ENCODE results near the gene KCNJ3.

Gene KCNJ3

GRCh38 chr2:154740361-154740760 is 41.9 kb downstream of the KCNJ3 start:
- Histone ChIP-seq H3K9me3 (ENCODE audit: control insufficient read depth, insufficient read depth, low read length) (no peaks in the 10 kb centered on the region), H3K36me3 (ENCODE audit: insufficient read depth, low read length) (no peaks in the 10 kb centered on the region), H3K4me1 (ENCODE audit: insufficient read depth, low read length) (no peaks in the 10 kb centered on the region), H3K9ac (ENCODE audit: low read depth, low read length) (no peak overlapping the region)

- no peak overlapping the region for H3K9ac ChIP-seq (ENCODE audit: low read depth, low read length)
- no peaks in the 10 kb centered on the region for H3K36me3 ChIP-seq (ENCODE audit: insufficient read depth, low read length)
- H3K9me3 ChIP-seq (ENCODE audit: control insufficient read depth, insufficient read depth, low read length): no peaks in the 10 kb centered on the region
- H3K4me1 ChIP-seq (ENCODE audit: insufficient read depth, low read length): no peaks in the 10 kb centered on the region
Measured at GRCh38 chr2:154758871-154759270, 60.4 kb downstream of the KCNJ3 start.

- no peaks in the 10 kb centered on the region for H3K36me3 ChIP-seq (ENCODE audit: insufficient read depth, low read length)
- no peak overlapping the region for H3K9ac ChIP-seq (ENCODE audit: low read depth, low read length)
- H3K4me1 ChIP-seq (ENCODE audit: insufficient read depth, low read length): no peaks in the 10 kb centered on the region
- no peaks in the 10 kb centered on the region for H3K9me3 ChIP-seq (ENCODE audit: control insufficient read depth, insufficient read depth, low read length)
Measured at GRCh38 chr2:154762638-154763037, 64.1 kb downstream of the KCNJ3 start.

- Histone ChIP-seq H3K4me1 (ENCODE audit: insufficient read depth, low read length) (no peaks in the 10 kb centered on the region), H3K36me3 (ENCODE audit: insufficient read depth, low read length) (no peaks in the 10 kb centered on the region), H3K9me3 (ENCODE audit: control insufficient read depth, insufficient read depth, low read length) (no peaks in the 10 kb centered on the region; the same call in 1 of the 2 replicates), H3K9ac (ENCODE audit: low read depth, low read length) (no peak overlapping the region)
Measured at GRCh38 chr2:154771664-154772284, 73.3 kb downstream of the KCNJ3 start.

- Histone ChIP-seq H3K4me1 (ENCODE audit: insufficient read depth, low read length) (no peaks in the 10 kb centered on the region), H3K36me3 (ENCODE audit: insufficient read depth, low read length) (no peaks in the 10 kb centered on the region), H3K9ac (ENCODE audit: low read depth, low read length) (no peak overlapping the region), H3K9me3 (ENCODE audit: control insufficient read depth, insufficient read depth, low read length) (no peaks in the 10 kb centered on the region; the same call in 1 of the 2 replicates)
Measured at GRCh38 chr2:154776825-154777224, 78.3 kb downstream of the KCNJ3 start.

- no peak overlapping the region for H3K9ac ChIP-seq (ENCODE audit: low read depth, low read length)
- H3K36me3 ChIP-seq (ENCODE audit: insufficient read depth, low read length): no peaks in the 10 kb centered on the region
Measured at GRCh38 chr2:154794406-154794805, 95.9 kb downstream of the KCNJ3 start.

GRCh38 chr2:154795651-154796050 is 97.2 kb downstream of the KCNJ3 start:
- Histone ChIP-seq H3K4me1 (ENCODE audit: insufficient read depth, low read length) (peaks cover 7% of the 10 kb centered on the region; the same call in 1 of the 2 replicates), H3K9me3 (ENCODE audit: control insufficient read depth, insufficient read depth, low read length) (no peaks in the 10 kb centered on the region), H3K9ac (ENCODE audit: low read depth, low read length) (no peak overlapping the region), H3K36me3 (ENCODE audit: insufficient read depth, low read length) (no peaks in the 10 kb centered on the region)

More at GRCh38 chr2:154794406-154794805, 95.9 kb downstream of the KCNJ3 start:
- Histone ChIP-seq H3K9me3 (ENCODE audit: control insufficient read depth, insufficient read depth, low read length) (no peaks in the 10 kb centered on the region), H3K4me1 (ENCODE audit: insufficient read depth, low read length) (peaks cover 7% of the 10 kb centered on the region; the same call in 1 of the 2 replicates)

GRCh38 chr2:154804451-154804850 is 106.0 kb downstream of the KCNJ3 start:
- no peaks in the 10 kb centered on the region for H3K4me1 ChIP-seq (ENCODE audit: insufficient read depth, low read length)
- H3K9me3 ChIP-seq (ENCODE audit: control insufficient read depth, insufficient read depth, low read length): no peaks in the 10 kb centered on the region
- no peaks in the 10 kb centered on the region for H3K36me3 ChIP-seq (ENCODE audit: insufficient read depth, low read length)
- no peak overlapping the region for H3K9ac ChIP-seq (ENCODE audit: low read depth, low read length)

GRCh38 chr2:154813636-154814035 is 115.1 kb downstream of the KCNJ3 start:
- Histone ChIP-seq H3K9ac (ENCODE audit: low read depth, low read length) (no peak overlapping the region), H3K4me1 (ENCODE audit: insufficient read depth, low read length) (no peaks in the 10 kb centered on the region; the same call in 1 of the 2 replicates), H3K36me3 (ENCODE audit: insufficient read depth, low read length) (no peaks in the 10 kb centered on the region), H3K9me3 (ENCODE audit: control insufficient read depth, insufficient read depth, low read length) (no peaks in the 10 kb centered on the region)

- H3K36me3 ChIP-seq (ENCODE audit: insufficient read depth, low read length): no peaks in the 10 kb centered on the region
- H3K4me1 ChIP-seq (ENCODE audit: insufficient read depth, low read length): no peaks in the 10 kb centered on the region; the same call in 1 of the 2 replicates
- H3K9me3 ChIP-seq (ENCODE audit: control insufficient read depth, insufficient read depth, low read length): no peaks in the 10 kb centered on the region
- no peak overlapping the region for H3K9ac ChIP-seq (ENCODE audit: low read depth, low read length)
Measured at GRCh38 chr2:154814856-154815255, 116.4 kb downstream of the KCNJ3 start.

- Histone ChIP-seq H3K9me3 (ENCODE audit: control insufficient read depth, insufficient read depth, low read length) (no peaks in the 10 kb centered on the region), H3K9ac (ENCODE audit: low read depth, low read length) (no peak overlapping the region), H3K4me1 (ENCODE audit: insufficient read depth, low read length) (no peaks in the 10 kb centered on the region), H3K36me3 (ENCODE audit: insufficient read depth, low read length) (no peaks in the 10 kb centered on the region)
Measured at GRCh38 chr2:154825358-154825757, 126.9 kb downstream of the KCNJ3 start.

- Histone ChIP-seq H3K9ac (ENCODE audit: low read depth, low read length) (no peak overlapping the region), H3K36me3 (ENCODE audit: insufficient read depth, low read length) (no peaks in the 10 kb centered on the region), H3K9me3 (ENCODE audit: control insufficient read depth, insufficient read depth, low read length) (no peaks in the 10 kb centered on the region), H3K4me1 (ENCODE audit: insufficient read depth, low read length) (no peaks in the 10 kb centered on the region)
Measured at GRCh38 chr2:154826827-154827226, 128.3 kb downstream of the KCNJ3 start.

GRCh38 chr2:154827286-154827685 is 128.8 kb downstream of the KCNJ3 start:
- no peaks in the 10 kb centered on the region for H3K36me3 ChIP-seq (ENCODE audit: insufficient read depth, low read length)
- H3K4me1 ChIP-seq (ENCODE audit: insufficient read depth, low read length): no peaks in the 10 kb centered on the region
- H3K9ac ChIP-seq (ENCODE audit: low read depth, low read length): no peak overlapping the region
- no peaks in the 10 kb centered on the region for H3K9me3 ChIP-seq (ENCODE audit: control insufficient read depth, insufficient read depth, low read length)

GRCh38 chr2:154832711-154833110 is 134.2 kb downstream of the KCNJ3 start:
- no peak overlapping the region for H3K9ac ChIP-seq (ENCODE audit: low read depth, low read length)
- H3K9me3 ChIP-seq (ENCODE audit: control insufficient read depth, insufficient read depth, low read length): no peaks in the 10 kb centered on the region
- no peaks in the 10 kb centered on the region for H3K4me1 ChIP-seq (ENCODE audit: insufficient read depth, low read length)
- no peaks in the 10 kb centered on the region for H3K36me3 ChIP-seq (ENCODE audit: insufficient read depth, low read length)

GRCh38 chr2:154836632-154837031 is 138.1 kb downstream of the KCNJ3 start:
- Histone ChIP-seq H3K4me1 (ENCODE audit: insufficient read depth, low read length) (no peaks in the 10 kb centered on the region), H3K9me3 (ENCODE audit: control insufficient read depth, insufficient read depth, low read length) (no peaks in the 10 kb centered on the region), H3K9ac (ENCODE audit: low read depth, low read length) (no peak overlapping the region), H3K36me3 (ENCODE audit: insufficient read depth, low read length) (no peaks in the 10 kb centered on the region)
